GM12878 (cell line): ENCODE measurements around the gene TMIGD3. TPM values are rescaled to one million over a fixed set of nuclear protein-coding genes. Genes with fewer than 3 reads are reported as not detected.

Source experiments
- ATAC-seq: fragments of 200-7000 bp; cut with Tn5 transposase; 3 replicates; pipeline ENCODE4 v1.9.1; 2020; ENCODE audit warnings: mild to moderate bottlenecking, moderate library complexity
- BruUV-seq: library from RNA; stranded (reverse); fragments of 400-500 nt; replicated peaks from 2 replicates; lab custom pipeline; 2021; lab: Mats Ljungman, UMichigan
- CTCF ChIA-PET: fragments of 300-600 bp; sonication (Branson Sonifier 250); formaldehyde crosslinking; extraction: SDS; loops from one replicate; lab custom pipeline; 2021; ENCODE audit warnings: inconsistent platforms; lab: Yijun Ruan, JAX
- POLR2A ChIA-PET: fragments of 350-600 bp; formaldehyde crosslinking; extraction: SDS; loops from one replicate; lab custom pipeline; 2021; ENCODE audit warnings: inconsistent platforms; lab: Charles Lee
- RAD21 ChIA-PET: fragments of 300-600 bp; sonication (Branson Sonifier 250); formaldehyde crosslinking; loops from one replicate; lab custom pipeline; 2023; ENCODE audit warnings: antibody characterized with exemption; ENCODE audit not compliant: unreplicated experiment; lab: Charles Lee
- SMC1A ChIA-PET: fragments of 300-600 bp; sonication (Branson Sonifier 250); formaldehyde crosslinking; loops from one replicate; lab custom pipeline; 2023; ENCODE audit not compliant: unreplicated experiment, uncharacterized antibody; lab: Charles Lee
- DNase-seq: peaks from one replicate; pipeline ENCODE4 v3.0.0-alpha.2; 2011; ENCODE audit warnings: low read depth, low spot score
- FAIRE-seq: peaks from 3 replicates; lab custom pipeline; 2011; peaks lifted over from hg19 to GRCh38; lab: Jason Lieb, UNC
- H2AFZ ChIP-seq: 2 replicates; pipeline ENCODE4 v1.6.0; 2011; ENCODE audit warnings: low read depth, low read length, control low read depth; ENCODE audit not compliant: control insufficient read depth
- H3K27ac ChIP-seq: 2 replicates; pipeline ENCODE4 v1.5.1; 2011; ENCODE audit warnings: control low read depth; ENCODE audit not compliant: control insufficient read depth, insufficient read depth
- H3K27me3 ChIP-seq, 2 experiments: replicated peaks in 1 of 2; 2 replicates each; pipeline versions ENCODE4 v1.6.0 to v1.6.1; 2011; ENCODE audit warnings: low read length in 1 of 2; ENCODE audit not compliant: control insufficient read depth in 2 of 2, insufficient read depth in 2 of 2
- H3K36me3 ChIP-seq, 2 experiments: 2 replicates each; pipeline ENCODE4 v1.5.1; 2011; ENCODE audit warnings: low read length in 1 of 2; ENCODE audit not compliant: control insufficient read depth in 2 of 2, insufficient read depth in 2 of 2
- H3K4me1 ChIP-seq: 2 replicates; pipeline ENCODE4 v1.6.1; 2011; ENCODE audit warnings: mild to moderate bottlenecking, low read length, moderate library complexity, mixed read lengths; ENCODE audit not compliant: control insufficient read depth, insufficient read depth
- H3K4me2 ChIP-seq: 2 replicates; pipeline ENCODE4 v1.6.0; 2011; ENCODE audit warnings: control low read depth; ENCODE audit not compliant: control insufficient read depth, insufficient read depth
- H3K4me3 ChIP-seq: fragments of 200-600 bp; sonication (generic); 2 replicates; pipeline ENCODE4 v1.5.1; 2016
- H3K79me2 ChIP-seq: 2 replicates; pipeline ENCODE4 v1.6.0; 2011; ENCODE audit warnings: low read length; ENCODE audit not compliant: control insufficient read depth, insufficient read depth
- H3K9ac ChIP-seq: 2 replicates; pipeline ENCODE4 v1.8.0; 2011; ENCODE audit warnings: low read length, control low read depth, mixed read lengths; ENCODE audit not compliant: control insufficient read depth, insufficient read depth
- H3K9me3 ChIP-seq: replicated peaks from 3 replicates; pipeline ENCODE4 v1.5.1; 2011; ENCODE audit warnings: mild to moderate bottlenecking, low read length; ENCODE audit not compliant: control insufficient read depth, insufficient read depth
- H4K20me1 ChIP-seq: 2 replicates; pipeline ENCODE4 v1.6.0; 2011; ENCODE audit not compliant: control insufficient read depth, insufficient read depth
- BHLHE40 ChIP-seq, 2 experiments: fragments of 450-650 bp in 1 of 2; IDR thresholded peaks; 2 replicates each; pipeline ENCODE4 v1.6.1; 2011 to 2017; ENCODE audit warnings: low read depth in 2 of 2, borderline replicate concordance in 1 of 2, improper control_type of control experiment in 1 of 2, low read length in 1 of 2, mild to moderate bottlenecking in 1 of 2
- FOXK2 ChIP-seq: fragments of 450-650 bp; IDR thresholded peaks from 2 replicates; pipeline ENCODE4 v1.6.1; 2017; ENCODE audit warnings: mild to moderate bottlenecking, moderate library complexity
- JUNB ChIP-seq: IDR thresholded peaks from 2 replicates; pipeline ENCODE4 v1.6.1; 2016; ENCODE audit warnings: antibody characterized with exemption, mild to moderate bottlenecking
- MLLT1 ChIP-seq: fragments of 450-650 bp; IDR thresholded peaks from 2 replicates; pipeline ENCODE4 v1.6.1; 2016; ENCODE audit warnings: mild to moderate bottlenecking
- NR2F1 ChIP-seq: fragments of 450-650 bp; conservative IDR thresholded peaks from 2 replicates; pipeline ENCODE4 v1.6.1; 2017; ENCODE audit warnings: mild to moderate bottlenecking
- RAD51 ChIP-seq: fragments of 450-650 bp; IDR thresholded peaks from 2 replicates; pipeline ENCODE4 v1.6.1; 2016; ENCODE audit warnings: moderate library complexity, mild to moderate bottlenecking, inconsistent platforms
- SKIL ChIP-seq: fragments of 450-650 bp; IDR thresholded peaks from 2 replicates; pipeline ENCODE4 v1.6.1; 2017; ENCODE audit warnings: mild to moderate bottlenecking, low read depth, inconsistent platforms; ENCODE audit not compliant: poor library complexity, severe bottlenecking
- SMC3 ChIP-seq: IDR thresholded peaks from 2 replicates; pipeline ENCODE4 v1.6.1; 2011; ENCODE audit warnings: low read length, improper control_type of control experiment, borderline replicate concordance
- TARDBP ChIP-seq: IDR thresholded peaks from 2 replicates; pipeline ENCODE4 v1.6.1; 2016; ENCODE audit warnings: borderline replicate concordance
- TBL1XR1 ChIP-seq: IDR thresholded peaks from 2 replicates; pipeline ENCODE4 v1.6.1; 2012; ENCODE audit warnings: low read depth, low read length, improper control_type of control experiment
- ZNF217 ChIP-seq: fragments of 450-650 bp; IDR thresholded peaks from 2 replicates; pipeline ENCODE4 v1.6.1; 2017; ENCODE audit warnings: antibody characterized with exemption, mild to moderate bottlenecking
- ZNF274 ChIP-seq: IDR thresholded peaks from one replicate; pipeline ENCODE4 v1.8.0; 2011; ENCODE audit not compliant: insufficient read length, insufficient read depth
- ZNF622 ChIP-seq: fragments of 450-650 bp; IDR thresholded peaks from 2 replicates; pipeline ENCODE4 v1.6.1; 2017; ENCODE audit warnings: mild to moderate bottlenecking, inconsistent platforms
- ZSCAN29 ChIP-seq: fragments of 450-650 bp; IDR thresholded peaks from 2 replicates; pipeline ENCODE4 v1.6.1; 2017; ENCODE audit warnings: mild to moderate bottlenecking, moderate library complexity
- WGBS: methylation state at CpG from one replicate; pipeline ENCODE4 v1.1.6; 2016; ENCODE audit warnings: low lambda C conversion rate; ENCODE audit not compliant: insufficient replicate concordance, insufficient coverage; ENCODE audit errors: missing lambda C conversion rate; 5-methylcytosine and 5-hydroxymethylcytosine counted together
- in situ Hi-C: fragments of 300-500 bp; cut with MboI; formaldehyde crosslinking; loops from 9 replicates; pipeline ENCODE4 v1.14.3; 2018; ENCODE audit warnings: mixed read lengths
- intact Hi-C: fragments of 100-400 bp; cut with micrococcal nuclease; formaldehyde crosslinking; loops from one replicate; pipeline ENCODE4 v1.14.2; 2022; ENCODE audit not compliant: unreplicated experiment
- polyA plus RNA-seq, 11 experiments: library from polyadenylated mRNA; depleted of rRNA in 4 of 11; unstranded in 6 of 11; stranded (reverse) in 5 of 11; fragments of >200 nt; fragmentation: Nextera tagmentation in 4 of 11; fragmentation: Illumina TruSeq in 1 of 11; extraction: Ambion mirVana in 4 of 11; extraction: Trizol in 1 of 11; gene quantifications; 1 replicate in 1 of 11; 2 replicates in 10 of 11; pipeline versions ENCODE4 v1.2.1 to v1.2.3, GENCODE V29; 2011 to 2016; ENCODE audit warnings: inconsistent platforms in 2 of 11, missing spikeins in 2 of 11, low read depth in 1 of 11
- total RNA-seq, 4 experiments: library from RNA; depleted of rRNA in 3 of 4; stranded (reverse); fragments of >200 nt in 3 of 4; fragmentation: Illumina TruSeq in 1 of 4; extraction: Trizol in 1 of 4; gene quantifications; 2 replicates each; pipeline versions ENCODE4 v1.2.1 to v1.2.3, GENCODE V29; 2013 to 2021

The TMIGD3 gene
- total and polyA plus RNA-seq, 10 of the 15 experiments (the other 5 are each of a cell fraction or from before 2014, with no cell fraction given): 0.17 TPM; not detected in 9

- no peak overlapping the region for H3K27ac ChIP-seq
- CTCF ChIA-PET: interaction anchor here (1.0 to 6.9 kb wide), 3 partner anchors 82 to 236 kb away, joined by 3 to 86 read pairs (median 4); no protein-coding TSS in a partner anchor
- peak; percentile 34; the same call in 1 of the 2 replicates for TF ChIP-seq RAD51
- no peak for TF ChIP-seq TARDBP
- TF ChIP-seq, all 136 proteins: peak for 1
- Histone ChIP-seq H3K4me1 (peaks cover 37% of the 10 kb centered on the region), H3K9me3 (no peaks in the 10 kb centered on the region), H3K4me2 (no peak overlapping the region), H2AFZ (no peak overlapping the region), H3K79me2 (peaks cover 2% of the 10 kb centered on the region; the same call in 1 of the 2 replicates), H4K20me1 (no peaks in the 10 kb centered on the region), H3K4me3 (no peak overlapping the region), H3K27me3 (no peaks in the 10 kb centered on the region; a peak in 1 of 4 replicates), H3K9ac (no peak overlapping the region), H3K36me3 (no peaks in the 10 kb centered on the region)
- no TSS peak for BruUV-seq
- ChIA-PET RAD21 (interaction anchor here (0.8 kb wide), 1 partner anchor 236 kb away, joined by 3 read pairs; no protein-coding TSS in a partner anchor), POLR2A (interaction anchor here (0.6 kb wide), 1 partner anchor 296 kb away, joined by 6 read pairs; no protein-coding TSS in a partner anchor), SMC1A (interaction anchor here (1.1 to 8.2 kb wide), 6 partner anchors 82 to 208 kb away, joined by 4 to 94 read pairs (median 46); partner anchors contain the start of gene RAP1A)
- no peak for DNase-seq
- ATAC-seq: no peak
- intact Hi-C loops: no loop called here
- WGBS: 41% methylated on average over 3 of the region's 3 CpGs
- no peak for FAIRE-seq
- in situ Hi-C loops: loop anchor here (10.0 kb wide), 1 partner anchor 83 kb away; no protein-coding TSS in a partner anchor
These were observed 7.9 kb upstream of the TMIGD3 start for GRCh38 chr1:111511370-111511769.

- WGBS: 70% methylated on average over 3 of the region's 3 CpGs
- intact Hi-C loops (loop anchor here (2.0 to 5.0 kb wide), 6 partner anchors 63 to 237 kb away; partner anchors contain the start of genes ATP5PB and WDR77), in situ Hi-C loops (loop anchor here (5.0 to 10.0 kb wide), 3 partner anchors 85 to 245 kb away; partner anchors contain the start of gene DDX20)
- no TSS peak for BruUV-seq
- RAD21 ChIA-PET: interaction anchor here (1.4 to 4.4 kb wide), 2 partner anchors 82 to 247 kb away, joined by 4 to 105 read pairs; no protein-coding TSS in a partner anchor
- CTCF ChIA-PET: interaction anchor here (1.1 to 6.9 kb wide), 13 partner anchors 62 to 257 kb away, joined by 3 to 109 read pairs (median 22); partner anchors contain the start of genes DDX20 and RAP1A
- H3K9ac ChIP-seq: no peak overlapping the region
- ATAC-seq (no peak), FAIRE-seq (no peak), DNase-seq (no peak)
- H3K79me2 ChIP-seq: peaks cover 2% of the 10 kb centered on the region; the same call in 1 of the 2 replicates
- no peaks in the 10 kb centered on the region for H4K20me1 ChIP-seq
- H3K27ac ChIP-seq: no peak overlapping the region
- no peak overlapping the region for H2AFZ ChIP-seq
- no peak overlapping the region for H3K4me3 ChIP-seq
- H3K4me2 ChIP-seq: no peak overlapping the region
- no peaks in the 10 kb centered on the region for H3K27me3 ChIP-seq
- POLR2A ChIA-PET: interaction anchor here (1.2 kb wide), 1 partner anchor 238 kb away, joined by 3 read pairs; no protein-coding TSS in a partner anchor
- SMC1A ChIA-PET: interaction anchor here (0.8 to 8.2 kb wide), 17 partner anchors 13 to 258 kb away, joined by 3 to 128 read pairs (median 41); partner anchors contain the start of genes INKA2 and RAP1A
- no peaks in the 10 kb centered on the region for H3K9me3 ChIP-seq
- no peaks in the 10 kb centered on the region for H3K36me3 ChIP-seq
- H3K4me1 ChIP-seq: peaks cover 39% of the 10 kb centered on the region
- TF ChIP-seq TBL1XR1 (no peak), BHLHE40 (IDR thresholded peaks at IDR 0.05; ENCODE audit: borderline replicate concordance in 1 of 2, low read depth in 2 of 2, low read length in 1 of 2) (no peak), JUNB (no peak), ZNF217 (no peak), SKIL (no peak), SMC3 (no peak), MLLT1 (no peak), ZSCAN29 (no peak), ZNF274 (no peak), NR2F1 (no peak), ZNF622 (no peak), FOXK2 (no peak)
These were observed 6.6 kb upstream of the TMIGD3 start for GRCh38 chr1:111509997-111510375.
